Loucy (cell line): Measurements from ENCODE around the gene COA6.

Experiments
- H2AFZ ChIP-seq: fragments of 200-600 bp; sonication (generic); 2 replicates; pipeline ENCODE4 v1.6.0; 2016; ENCODE audit warnings: antibody characterized with exemption, mild to moderate bottlenecking, low read length, moderate library complexity
- H3F3A ChIP-seq: fragments of 200-600 bp; 2 replicates; pipeline ENCODE4 v1.6.0; 2016; ENCODE audit warnings: antibody characterized with exemption, low read depth, mild to moderate bottlenecking
- H3K27me3 ChIP-seq: fragments of 200-600 bp; sonication (generic); 2 replicates; pipeline ENCODE4 v1.6.1; 2014; ENCODE audit warnings: low read length, mild to moderate bottlenecking; ENCODE audit not compliant: insufficient read depth, poor library complexity, severe bottlenecking
- H3K36me3 ChIP-seq: fragments of 200-600 bp; sonication (generic); 2 replicates; pipeline ENCODE4 v1.6.1; 2016; ENCODE audit warnings: low read length; ENCODE audit not compliant: insufficient read depth
- H3K4me1 ChIP-seq: fragments of 200-600 bp; sonication (generic); 2 replicates; pipeline ENCODE4 v1.5.1; 2014; ENCODE audit warnings: low read length, mild to moderate bottlenecking; ENCODE audit not compliant: insufficient read depth, poor library complexity, severe bottlenecking
- H3K4me2 ChIP-seq: fragments of 200-600 bp; sonication (generic); 2 replicates; pipeline ENCODE4 v1.6.0; 2014; ENCODE audit warnings: antibody characterized with exemption, low read length, low read depth, mild to moderate bottlenecking; ENCODE audit not compliant: poor library complexity, severe bottlenecking
- H3K4me3 ChIP-seq: fragments of 200-600 bp; sonication (generic); 2 replicates; pipeline ENCODE4 v1.5.1; 2014; ENCODE audit warnings: low read length, mild to moderate bottlenecking, mixed read lengths; ENCODE audit not compliant: poor library complexity, severe bottlenecking
- H3K79me2 ChIP-seq: fragments of 200-600 bp; sonication (generic); 2 replicates; pipeline ENCODE4 v1.6.1; 2014; ENCODE audit warnings: low read length; ENCODE audit not compliant: insufficient read depth
- H3K9ac ChIP-seq: fragments of 200-600 bp; sonication (generic); 2 replicates; pipeline ENCODE4 v1.6.0; 2014; ENCODE audit warnings: mild to moderate bottlenecking, low read depth, low read length, moderate library complexity; ENCODE audit not compliant: poor library complexity, severe bottlenecking
- H3K9me2 ChIP-seq: fragments of 200-600 bp; sonication (generic); replicated peaks from 2 replicates; pipeline ENCODE4 v1.6.1; 2016; ENCODE audit warnings: low read depth, low read length, mixed read lengths
- H3K9me3 ChIP-seq: fragments of 200-600 bp; sonication (generic); 2 replicates; pipeline ENCODE4 v1.6.1; 2014; ENCODE audit warnings: mild to moderate bottlenecking, antibody characterized with exemption, low read length, low read depth; ENCODE audit not compliant: insufficient read depth
- H4K20me1 ChIP-seq: fragments of 200-600 bp; sonication (generic); 2 replicates; pipeline ENCODE4 v1.6.0; 2014; ENCODE audit warnings: antibody characterized with exemption, low read length, mild to moderate bottlenecking; ENCODE audit not compliant: insufficient read depth, poor library complexity, severe bottlenecking
- CTCF ChIP-seq: fragments of 200-600 bp; sonication (generic); conservative IDR thresholded peaks from 2 replicates; pipeline ENCODE4 v1.5.1; 2014; ENCODE audit warnings: mild to moderate bottlenecking, antibody characterized with exemption, low read length
- EZH2phosphoT487 ChIP-seq: fragments of 200-600 bp; IDR thresholded peaks from 2 replicates; pipeline ENCODE4 v1.6.1; 2018; ENCODE audit warnings: antibody characterized with exemption, mild to moderate bottlenecking, moderate library complexity, borderline replicate concordance

The COA6 gene

GRCh38 chr1:234400773-234401172 lies 27.5 kb downstream of the COA6 start:
- Histone ChIP-seq H3K4me1 (no peaks in the 10 kb centered on the region), H3K27me3 (no peaks in the 10 kb centered on the region), H3K79me2 (no peaks in the 10 kb centered on the region), H3K9me2 (no peaks in the 10 kb centered on the region), H2AFZ (no peak overlapping the region), H3K9me3 (no peaks in the 10 kb centered on the region), H3K4me3 (no peak overlapping the region), H3K9ac (no peak overlapping the region), H3F3A (0 out of 2 replicates have a peak, but pooled peaks cover 4% of the 10 kb centered on the region), H3K4me2 (no peak overlapping the region), H3K36me3 (peaks cover 38% of the 10 kb centered on the region; the same call in 1 of the 2 replicates), H4K20me1 (no peaks in the 10 kb centered on the region)
- no peak for TF ChIP-seq EZH2phosphoT487
- no peak for TF ChIP-seq CTCF

- Histone ChIP-seq H3K4me3 (no peak overlapping the region), H3K27me3 (no peaks in the 10 kb centered on the region), H4K20me1 (no peaks in the 10 kb centered on the region), H3F3A (0 out of 2 replicates have a peak, but pooled peaks cover 4% of the 10 kb centered on the region), H3K4me1 (no peaks in the 10 kb centered on the region), H3K9ac (no peak overlapping the region), H3K9me3 (no peaks in the 10 kb centered on the region), H3K36me3 (peaks cover 36% of the 10 kb centered on the region; the same call in 1 of the 2 replicates), H3K4me2 (no peak overlapping the region), H3K79me2 (no peaks in the 10 kb centered on the region), H2AFZ (no peak overlapping the region), H3K9me2 (no peaks in the 10 kb centered on the region)
- TF ChIP-seq EZH2phosphoT487 (no peak), CTCF (no peak)
Observed at GRCh38 chr1:234401658-234402057, 28.4 kb downstream of the COA6 start.

GRCh38 chr1:234402939-234403338 lies 29.7 kb downstream of the COA6 start:
- TF ChIP-seq EZH2phosphoT487 (no peak), CTCF (no peak)
- no peaks in the 10 kb centered on the region for H3K27me3 ChIP-seq
- no peak overlapping the region for H3K4me2 ChIP-seq
- H4K20me1 ChIP-seq = no peaks in the 10 kb centered on the region
- no peaks in the 10 kb centered on the region for H3K9me3 ChIP-seq
- no peaks in the 10 kb centered on the region for H3K9me2 ChIP-seq
- no peaks in the 10 kb centered on the region for H3K4me1 ChIP-seq
- H3K9ac ChIP-seq = no peak overlapping the region
- no peak overlapping the region for H3K4me3 ChIP-seq
- H3F3A ChIP-seq = 0 out of 2 replicates have a peak, but pooled peaks cover 4% of the 10 kb centered on the region
- no peak overlapping the region for H2AFZ ChIP-seq
- H3K79me2 ChIP-seq = no peaks in the 10 kb centered on the region
- H3K36me3 ChIP-seq = peaks cover 46% of the 10 kb centered on the region; the same call in 1 of the 2 replicates
